AML-193 (cell line): ENCODE measurements around the gene NXPH1.
A peak's percentile ranks its signal among the peaks of the same experiment; 100 is the strongest.

Source experiments
- DNase-seq, 2 experiments: peaks; one replicate each; lab custom pipeline; 2025; lab: John Stamatoyannopoulos, UW

The NXPH1 gene

GRCh38 chr7:8433477-8434289, at the start of gene NXPH1:
TSS of gene NXPH1 (plus strand) at chr7:8433609.
- DNase-seq, result no peak

GRCh38 chr7:8384901-8385300, 48.5 kb upstream of the NXPH1 start:
- no peak for DNase-seq

GRCh38 chr7:8386926-8387550, 46.4 kb upstream of the NXPH1 start:
- DNase-seq, result no peak

- DNase-seq, result no peak
Measured at GRCh38 chr7:8387551-8388256, 45.7 kb upstream of the NXPH1 start.

- no peak for DNase-seq
Measured at GRCh38 chr7:8388257-8388625, 45.2 kb upstream of the NXPH1 start.

GRCh38 chr7:8389593-8390261, 43.7 kb upstream of the NXPH1 start:
- no peak for DNase-seq

- DNase-seq, result no peak
Measured at GRCh38 chr7:8390262-8390626, 43.2 kb upstream of the NXPH1 start.

- no peak for DNase-seq
Measured at GRCh38 chr7:8391353-8392062, 41.9 kb upstream of the NXPH1 start.

GRCh38 chr7:8396294-8396693, 37.1 kb upstream of the NXPH1 start:
- DNase-seq, result no peak

- DNase-seq, result no peak
Measured at GRCh38 chr7:8408871-8409270, 24.5 kb upstream of the NXPH1 start.

- DNase-seq, result no peak
Measured at GRCh38 chr7:8411103-8411502, 22.3 kb upstream of the NXPH1 start.

- no peak for DNase-seq
Measured at GRCh38 chr7:8413600-8413999, 19.8 kb upstream of the NXPH1 start.

- peak; percentile 40 to 50 for DNase-seq
Measured at GRCh38 chr7:8418629-8419245, 14.7 kb upstream of the NXPH1 start.

- no peak for DNase-seq
Measured at GRCh38 chr7:8422177-8422576, 11.2 kb upstream of the NXPH1 start.

GRCh38 chr7:8423057-8423456, 10.4 kb upstream of the NXPH1 start:
- DNase-seq, result no peak

GRCh38 chr7:8425223-8425622, 8.2 kb upstream of the NXPH1 start:
- no peak for DNase-seq

- no peak for DNase-seq
Measured at GRCh38 chr7:8430643-8431042, 2.8 kb upstream of the NXPH1 start.

- DNase-seq, result no peak
Measured at GRCh38 chr7:8434290-8435002, 1.0 kb downstream of the NXPH1 start.

- DNase-seq, result no peak
Measured at GRCh38 chr7:8435095-8435494, 1.7 kb downstream of the NXPH1 start.

GRCh38 chr7:8435590-8436545, 2.5 kb downstream of the NXPH1 start:
- no peak for DNase-seq
